AG10803 (cell line): ENCODE data around the gene MDH2.
"Not testable (repeated sequence)": the region's sequence is repeated elsewhere in the genome, so short reads cannot be mapped to it uniquely, and the experiment has no call there.

ENCODE experiments used
- DNase-seq: peaks from one replicate; pipeline ENCODE4 v3.0.0; 2010; ENCODE audit warnings: low read depth
- H3K4me3 ChIP-seq: 2 replicates; pipeline ENCODE4 v1.5.1; 2011; ENCODE audit warnings: mild to moderate bottlenecking, low read length, control low read depth
- TF ChIP-seq, protein P1 (sequence below): conservative IDR thresholded peaks from 2 replicates; pipeline ENCODE4 v1.5.1; 2011; ENCODE audit warnings: mild to moderate bottlenecking, low read length, control low read depth, inconsistent platforms

Gene MDH2

DNA sequence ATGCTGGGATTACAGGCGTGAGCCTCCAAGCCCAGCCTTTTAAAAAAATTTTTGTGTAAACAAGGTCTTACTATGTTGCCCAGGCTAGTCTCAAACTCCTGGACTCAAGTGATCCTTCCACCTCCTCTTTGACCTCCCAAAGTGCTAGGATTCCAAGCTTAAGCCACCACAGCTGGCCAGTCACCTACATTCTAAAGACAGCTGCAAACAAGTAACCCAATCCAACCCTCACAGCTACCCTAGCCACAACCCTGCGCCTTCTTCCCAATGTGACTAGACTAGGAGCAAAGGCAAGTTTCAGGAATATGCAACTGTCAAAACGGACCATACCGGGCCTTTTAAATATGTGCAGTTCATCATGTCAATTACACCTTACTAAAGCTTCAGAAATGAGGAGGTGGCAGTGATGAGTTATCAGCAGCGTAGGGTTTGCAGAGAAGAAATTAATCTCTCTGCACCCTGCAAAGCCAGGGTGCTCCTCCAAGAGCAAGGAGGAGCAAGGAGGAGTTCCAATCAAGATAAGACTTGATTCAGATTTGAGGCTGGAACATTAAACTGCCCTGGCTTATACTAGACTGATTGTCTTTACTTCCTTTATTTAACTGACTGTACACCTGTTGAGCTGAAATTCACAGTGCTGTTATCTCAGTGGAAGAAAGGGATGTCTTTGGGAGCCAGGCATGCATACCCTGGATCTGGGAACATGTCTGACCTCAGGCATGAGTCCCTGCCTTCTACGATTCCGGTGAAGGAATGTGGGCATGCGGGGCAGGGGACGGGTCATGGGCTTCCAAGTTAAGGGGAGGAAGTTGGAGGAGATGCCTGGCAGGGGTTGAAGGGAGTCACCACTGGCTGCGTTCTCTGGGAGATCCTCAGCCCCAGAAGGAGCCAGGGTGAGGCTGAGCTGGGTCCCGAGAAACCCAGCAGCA lies 38.0 kb upstream of the MDH2 start:
- no peak for DNase-seq
- TF ChIP-seq, protein P1, sequence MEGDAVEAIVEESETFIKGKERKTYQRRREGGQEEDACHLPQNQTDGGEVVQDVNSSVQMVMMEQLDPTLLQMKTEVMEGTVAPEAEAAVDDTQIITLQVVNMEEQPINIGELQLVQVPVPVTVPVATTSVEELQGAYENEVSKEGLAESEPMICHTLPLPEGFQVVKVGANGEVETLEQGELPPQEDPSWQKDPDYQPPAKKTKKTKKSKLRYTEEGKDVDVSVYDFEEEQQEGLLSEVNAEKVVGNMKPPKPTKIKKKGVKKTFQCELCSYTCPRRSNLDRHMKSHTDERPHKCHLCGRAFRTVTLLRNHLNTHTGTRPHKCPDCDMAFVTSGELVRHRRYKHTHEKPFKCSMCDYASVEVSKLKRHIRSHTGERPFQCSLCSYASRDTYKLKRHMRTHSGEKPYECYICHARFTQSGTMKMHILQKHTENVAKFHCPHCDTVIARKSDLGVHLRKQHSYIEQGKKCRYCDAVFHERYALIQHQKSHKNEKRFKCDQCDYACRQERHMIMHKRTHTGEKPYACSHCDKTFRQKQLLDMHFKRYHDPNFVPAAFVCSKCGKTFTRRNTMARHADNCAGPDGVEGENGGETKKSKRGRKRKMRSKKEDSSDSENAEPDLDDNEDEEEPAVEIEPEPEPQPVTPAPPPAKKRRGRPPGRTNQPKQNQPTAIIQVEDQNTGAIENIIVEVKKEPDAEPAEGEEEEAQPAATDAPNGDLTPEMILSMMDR = no peak
- no peak overlapping the region for H3K4me3 ChIP-seq

- H3K4me3 ChIP-seq = no peak overlapping the region; the same call in 1 of the 2 replicates
- TF ChIP-seq, protein P1 = no peak
- peak; percentile 92 for DNase-seq
These were observed 36.5 kb upstream of the MDH2 start for GRCh38 chr7:76011442-76011861.

GRCh38 chr7:76016191-76016947 lies 31.5 kb upstream of the MDH2 start:
- DNase-seq = no peak
- TF ChIP-seq, protein P1 = no peak
- H3K4me3 ChIP-seq = no peak overlapping the region

GRCh38 chr7:76018520-76018919 lies 29.4 kb upstream of the MDH2 start:
- not testable (repeated sequence) for H3K4me3 ChIP-seq, DNase-seq

DNA sequence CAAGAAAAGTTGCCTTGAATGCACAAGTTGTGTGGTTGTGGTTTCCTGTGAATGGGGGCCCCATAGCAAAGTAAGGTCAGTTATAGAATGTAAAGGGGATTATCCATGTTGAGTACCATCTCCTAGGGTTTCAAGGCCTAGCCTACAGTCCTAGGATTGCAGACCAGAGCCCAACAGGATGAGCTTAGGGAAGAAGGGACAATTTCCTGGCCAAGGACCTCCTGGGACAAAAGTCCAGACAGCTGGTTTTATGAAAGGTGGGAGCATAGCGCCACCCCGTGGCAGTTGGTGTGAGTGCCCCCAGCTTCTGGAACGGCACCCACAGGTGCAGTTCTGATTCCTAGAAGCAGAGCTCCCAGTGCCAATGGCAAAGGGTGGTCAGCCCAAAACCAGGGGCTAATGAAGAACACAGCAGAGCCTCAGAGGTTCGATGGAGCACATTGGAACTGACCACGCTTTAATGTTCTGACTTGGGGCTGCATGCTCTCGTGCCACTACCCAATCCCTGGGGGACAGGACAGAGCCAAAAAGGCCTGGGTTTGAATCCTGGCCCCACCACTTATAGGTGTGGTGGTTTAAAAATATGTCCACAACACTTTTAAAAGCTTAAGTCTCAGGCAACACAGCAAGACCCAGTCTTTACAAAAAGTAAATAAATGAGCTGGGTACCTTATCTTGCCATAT lies 27.7 kb upstream of the MDH2 start:
- H3K4me3 ChIP-seq = no peak overlapping the region
- TF ChIP-seq, protein P1 = peak; percentile 92
- peak; percentile 60 for DNase-seq

GRCh38 chr7:76022026-76022780 lies 25.7 kb upstream of the MDH2 start:
- DNase-seq = no peak
- TF ChIP-seq, protein P1 = no peak
- H3K4me3 ChIP-seq = no peak overlapping the region

GRCh38 chr7:76023002-76023401 lies 24.9 kb upstream of the MDH2 start:
- DNase-seq = no peak
- TF ChIP-seq, protein P1 = no peak

DNA sequence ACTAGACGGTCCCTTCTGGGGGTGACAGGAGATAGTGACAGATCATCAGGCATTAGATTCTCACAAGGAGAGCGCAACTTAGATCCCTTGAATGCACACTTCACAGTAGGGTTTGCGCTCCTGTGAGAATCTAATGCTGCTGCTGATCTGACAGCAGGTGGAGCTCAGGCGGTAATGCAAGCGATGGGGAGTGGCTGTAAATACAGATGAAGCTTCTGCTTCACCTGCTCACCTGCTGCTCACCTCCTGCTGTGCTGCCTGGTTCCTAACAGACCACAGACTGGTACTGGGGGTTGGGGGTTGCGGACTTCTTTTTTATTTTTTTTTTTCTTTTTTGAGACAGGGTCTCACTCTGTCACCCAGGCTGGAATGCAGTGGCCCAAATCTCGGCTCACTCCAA lies 18.2 kb upstream of the MDH2 start:
- not testable (repeated sequence) for DNase-seq, H3K4me3 ChIP-seq

More at GRCh38 chr7:76023002-76023401, 24.9 kb upstream of the MDH2 start:
- no peak overlapping the region for H3K4me3 ChIP-seq
